C4-2B (cell line): ENCODE measurements around the gene MBL2.

ENCODE experiments used
- ZFX ChIP-seq: fragments of 450-650 bp; IDR thresholded peaks from 2 replicates; pipeline ENCODE4 v1.6.1; 2017
- TF ChIP-seq, protein P1 (sequence below): fragments of 450-650 bp; conservative IDR thresholded peaks from 2 replicates; pipeline ENCODE4 v1.5.1; 2017; ENCODE audit warnings: mild to moderate bottlenecking

DNA sequence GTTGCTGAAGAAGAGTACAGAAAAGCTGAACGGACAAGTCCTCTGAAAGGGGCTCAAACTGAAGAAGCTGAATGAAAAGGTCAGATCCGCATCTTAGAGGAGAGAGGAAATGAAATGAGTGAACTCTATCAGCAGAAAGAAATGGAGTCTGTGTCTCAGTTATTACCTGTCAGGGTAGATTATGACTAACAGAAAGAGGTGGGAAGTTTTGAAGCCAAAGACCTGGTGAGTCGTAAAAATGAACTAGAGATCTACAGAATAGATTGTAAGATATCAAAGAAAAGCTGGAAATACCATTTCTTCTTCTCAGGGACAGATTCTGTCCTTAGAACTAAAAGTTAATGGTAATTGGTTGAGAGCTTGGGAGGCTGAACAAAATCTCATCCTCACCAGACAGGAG is 11.1 kb upstream of the MBL2 start:
- TF ChIP-seq, protein P1, sequence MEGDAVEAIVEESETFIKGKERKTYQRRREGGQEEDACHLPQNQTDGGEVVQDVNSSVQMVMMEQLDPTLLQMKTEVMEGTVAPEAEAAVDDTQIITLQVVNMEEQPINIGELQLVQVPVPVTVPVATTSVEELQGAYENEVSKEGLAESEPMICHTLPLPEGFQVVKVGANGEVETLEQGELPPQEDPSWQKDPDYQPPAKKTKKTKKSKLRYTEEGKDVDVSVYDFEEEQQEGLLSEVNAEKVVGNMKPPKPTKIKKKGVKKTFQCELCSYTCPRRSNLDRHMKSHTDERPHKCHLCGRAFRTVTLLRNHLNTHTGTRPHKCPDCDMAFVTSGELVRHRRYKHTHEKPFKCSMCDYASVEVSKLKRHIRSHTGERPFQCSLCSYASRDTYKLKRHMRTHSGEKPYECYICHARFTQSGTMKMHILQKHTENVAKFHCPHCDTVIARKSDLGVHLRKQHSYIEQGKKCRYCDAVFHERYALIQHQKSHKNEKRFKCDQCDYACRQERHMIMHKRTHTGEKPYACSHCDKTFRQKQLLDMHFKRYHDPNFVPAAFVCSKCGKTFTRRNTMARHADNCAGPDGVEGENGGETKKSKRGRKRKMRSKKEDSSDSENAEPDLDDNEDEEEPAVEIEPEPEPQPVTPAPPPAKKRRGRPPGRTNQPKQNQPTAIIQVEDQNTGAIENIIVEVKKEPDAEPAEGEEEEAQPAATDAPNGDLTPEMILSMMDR = no peak
- TF ChIP-seq ZFX = no peak
